T-helper 2 cell treated with Interferon-gamma antibody and Interleukin-4, amounts not matched to agents 100 ng/mL and 5 ng/mL, for 36 hours (primary cell): ENCODE measurements around the gene G3BP2. TPM values are rescaled to one million over a fixed set of nuclear protein-coding genes. Genes with fewer than 3 reads are reported as not detected.

Source experiments
- intact Hi-C: fragments of 100-400 bp; cut with micrococcal nuclease; formaldehyde crosslinking; loops from one replicate; pipeline ENCODE4 v1.15.1; 2023
- total RNA-seq: library from RNA; stranded (reverse); gene quantifications from 2 replicates; pipeline ENCODE4 v1.2.3, GENCODE V29; 2022

G3BP2 gene
- total RNA-seq, 1 donor from 2014 or later: 141 TPM

- intact Hi-C loops: no loop called here
Measured at GRCh38 chr4:75644095-75644494, 29.1 kb downstream of the G3BP2 start.

- intact Hi-C loops: no loop called here
Measured at GRCh38 chr4:75643651-75644050, 29.6 kb downstream of the G3BP2 start.

GRCh38 chr4:75639124-75639695 is 34.0 kb downstream of the G3BP2 start:
- intact Hi-C loops: no loop called here

GRCh38 chr4:75637827-75638226 is 35.4 kb downstream of the G3BP2 start:
- intact Hi-C loops: no loop called here

GRCh38 chr4:75637176-75637575 is 36.0 kb downstream of the G3BP2 start:
- intact Hi-C loops: no loop called here

- intact Hi-C loops: no loop called here
Measured at GRCh38 chr4:75634951-75635350, 38.3 kb downstream of the G3BP2 start.

- intact Hi-C loops: no loop called here
Measured at GRCh38 chr4:75634281-75634680, 38.9 kb downstream of the G3BP2 start.

- intact Hi-C loops: no loop called here
Measured at GRCh38 chr4:75633846-75634245, 39.4 kb downstream of the G3BP2 start.

- intact Hi-C loops: loop anchor here (1.0 to 2.0 kb wide), 4 partner anchors 24 to 518 kb away; partner anchors contain the start of genes G3BP2, NUP54 and USO1
Measured at GRCh38 chr4:75630937-75631329, 42.3 kb downstream of the G3BP2 start.

- intact Hi-C loops: loop anchor here (1.0 to 2.0 kb wide), 4 partner anchors 25 to 518 kb away; partner anchors contain the start of genes G3BP2, NUP54 and USO1
Measured at GRCh38 chr4:75630174-75630936, 42.9 kb downstream of the G3BP2 start, which contains the start of gene CDKL2. Gene CDKL2 (minus strand): TSS chr4:75630528. CDS start chr4:75625988, 4,540 bp downstream.

- intact Hi-C loops: no loop called here
Measured at GRCh38 chr4:75629239-75629638, 44.0 kb downstream of the G3BP2 start.

GRCh38 chr4:75623026-75623425 is 50.2 kb downstream of the G3BP2 start:
- intact Hi-C loops: no loop called here

GRCh38 chr4:75621715-75622114 is 51.5 kb downstream of the G3BP2 start:
- intact Hi-C loops: no loop called here

GRCh38 chr4:75612306-75612705 is 60.9 kb downstream of the G3BP2 start:
- intact Hi-C loops: no loop called here

GRCh38 chr4:75605928-75606327 is 67.3 kb downstream of the G3BP2 start:
- intact Hi-C loops: no loop called here

GRCh38 chr4:75599647-75600046 is 73.6 kb downstream of the G3BP2 start:
- intact Hi-C loops: no loop called here

GRCh38 chr4:75598390-75598789 is 74.8 kb downstream of the G3BP2 start:
- intact Hi-C loops: no loop called here

GRCh38 chr4:75596061-75596460 is 77.2 kb downstream of the G3BP2 start:
- intact Hi-C loops: no loop called here

- intact Hi-C loops: no loop called here
Measured at GRCh38 chr4:75593393-75593792, 79.8 kb downstream of the G3BP2 start.
